SJCRH30 (cell line): ENCODE data around the gene PDPN. TPM values are rescaled to one million over a fixed set of nuclear protein-coding genes. Genes with fewer than 3 reads are reported as not detected.
"Not testable (repeated sequence)": the region's sequence is repeated elsewhere in the genome, so short reads cannot be mapped to it uniquely, and the experiment has no call there.

ENCODE experiments used
- DNase-seq, 2 experiments: peaks; one replicate each; pipeline ENCODE4 v3.0.0-alpha.2; 2015 to 2020
- H3K27ac ChIP-seq: fragments of 250-450 bp; sonication (Bioruptor Pico); 2 replicates; pipeline ENCODE4 v1.5.1; 2020; ENCODE audit warnings: mild to moderate bottlenecking, moderate library complexity
- H3K27me3 ChIP-seq: fragments of 250-450 bp; sonication (Bioruptor Pico); 2 replicates; pipeline ENCODE4 v1.5.1; 2020; ENCODE audit warnings: mild to moderate bottlenecking, moderate library complexity
- H3K36me3 ChIP-seq: fragments of 250-450 bp; sonication (Bioruptor Pico); 2 replicates; pipeline ENCODE4 v1.5.1; 2020; ENCODE audit warnings: mild to moderate bottlenecking, moderate library complexity
- H3K4me1 ChIP-seq: fragments of 250-450 bp; sonication (Bioruptor Pico); 2 replicates; pipeline ENCODE4 v1.5.1; 2020; ENCODE audit warnings: mild to moderate bottlenecking, moderate library complexity
- H3K4me3 ChIP-seq: fragments of 250-450 bp; sonication (Bioruptor Pico); 2 replicates; pipeline ENCODE4 v1.5.1; 2020; ENCODE audit warnings: mild to moderate bottlenecking, moderate library complexity
- H3K9me3 ChIP-seq: fragments of 250-450 bp; sonication (Bioruptor Pico); replicated peaks from 2 replicates; pipeline ENCODE4 v1.5.1; 2020; ENCODE audit warnings: mild to moderate bottlenecking, moderate library complexity
- total RNA-seq: library from RNA; depleted of rRNA; stranded (reverse); fragments of >200 nt; shearing (Covaris generic); gene quantifications from 2 replicates; pipeline ENCODE4 v1.2.3, GENCODE V29; 2014

Gene PDPN
- total RNA-seq, 1 experiment from 2014 or later, result not detected

DNA sequence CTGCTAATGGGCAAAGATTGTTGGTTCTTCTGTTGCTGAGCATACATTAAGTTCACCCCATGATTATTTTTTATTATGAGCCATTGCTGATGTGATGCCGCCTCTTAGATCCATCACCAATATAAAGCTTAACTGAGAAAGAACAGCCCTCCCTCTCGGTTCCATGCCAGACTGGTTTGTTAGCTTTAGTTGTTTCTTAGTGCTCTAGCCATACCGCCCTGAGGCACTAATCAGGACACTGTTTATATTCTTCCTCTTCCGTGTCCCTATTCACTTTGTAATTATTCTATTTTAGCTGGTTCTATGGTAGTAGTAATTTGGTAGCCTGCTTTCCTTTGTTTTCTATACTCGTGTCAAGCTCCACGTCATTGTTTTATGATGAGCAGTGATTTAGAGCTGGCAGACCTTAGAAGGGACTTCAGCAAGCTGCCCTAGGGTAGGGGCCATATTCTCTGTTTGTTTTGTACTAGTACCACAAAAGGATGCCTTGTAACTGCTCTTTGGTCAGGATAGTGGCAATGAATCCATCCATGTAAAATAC, 27.3 kb upstream of the PDPN start:
- Histone ChIP-seq H3K27me3 (no peaks in the 10 kb centered on the region), H3K4me3 (no peak overlapping the region), H3K36me3 (no peaks in the 10 kb centered on the region), H3K4me1 (no peaks in the 10 kb centered on the region), H3K9me3 (no peaks in the 10 kb centered on the region), H3K27ac (no peak overlapping the region)
- no peak for DNase-seq

DNA sequence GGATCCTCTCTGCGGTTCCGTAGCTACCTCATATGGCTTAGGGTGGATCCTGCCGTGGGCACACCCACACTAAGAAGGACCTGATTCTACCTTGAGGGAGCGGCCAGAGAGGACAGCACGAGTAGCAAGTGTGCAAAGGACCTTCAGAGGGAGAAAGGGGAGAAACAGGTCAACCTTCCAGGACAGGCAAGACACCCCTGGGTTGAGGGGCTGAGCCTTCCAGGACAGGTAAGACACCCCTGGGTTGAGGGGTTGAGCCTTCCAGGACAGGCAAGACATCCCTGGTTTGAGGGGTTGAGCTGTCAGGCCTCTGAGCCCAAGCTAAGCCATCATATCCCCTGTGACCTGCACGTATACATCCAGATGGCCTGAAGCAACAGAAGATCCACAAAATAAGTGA, 23.1 kb upstream of the PDPN start:
- Histone ChIP-seq H3K4me1 (no peaks in the 10 kb centered on the region), H3K27ac (no peak overlapping the region), H3K9me3 (no peaks in the 10 kb centered on the region), H3K36me3 (no peaks in the 10 kb centered on the region), H3K4me3 (no peak overlapping the region), H3K27me3 (no peaks in the 10 kb centered on the region)
- DNase-seq, result no peak

DNA sequence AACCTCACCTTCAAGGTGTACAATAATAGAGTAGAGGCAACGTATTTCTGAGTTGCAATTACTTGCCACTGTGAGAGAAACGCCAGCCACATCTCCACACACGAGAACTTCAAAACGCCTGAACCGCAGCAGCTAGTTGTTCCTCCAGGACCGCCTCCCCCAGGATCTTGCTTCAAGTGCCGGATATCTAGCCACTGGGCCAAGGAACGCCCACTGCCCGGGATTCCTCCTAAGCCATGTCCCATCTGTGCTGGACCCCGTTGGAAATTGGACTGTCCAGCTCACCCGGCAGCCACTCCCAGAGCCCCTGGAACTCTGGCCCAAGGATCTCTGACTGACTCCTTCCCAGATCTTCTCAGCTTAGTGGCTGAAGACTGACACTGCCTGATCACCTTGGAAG, 20.7 kb upstream of the PDPN start:
- not testable (repeated sequence) for H3K27me3 ChIP-seq, DNase-seq, H3K4me3 ChIP-seq, H3K36me3 ChIP-seq, H3K9me3 ChIP-seq, H3K27ac ChIP-seq, H3K4me1 ChIP-seq

DNA sequence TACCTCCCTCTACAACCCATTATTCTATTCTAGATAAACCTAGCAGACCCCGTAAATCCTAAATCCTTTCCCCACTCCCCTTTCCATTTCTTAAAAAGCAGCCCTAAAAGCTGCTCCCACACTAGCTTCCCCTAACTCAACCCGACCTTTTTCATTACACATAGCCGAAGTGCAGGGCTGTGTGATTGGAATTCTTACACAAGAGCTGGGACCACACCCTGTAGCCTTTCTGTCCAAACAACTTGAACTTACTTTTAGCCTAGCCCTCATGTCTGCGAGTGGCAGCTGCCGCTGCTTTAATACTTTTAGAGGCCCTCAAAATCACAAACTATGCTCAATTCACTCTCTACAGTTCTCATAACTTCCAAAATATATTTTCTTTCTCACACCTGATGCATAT, 19.6 kb upstream of the PDPN start:
- Histone ChIP-seq H3K27me3 (no peaks in the 10 kb centered on the region), H3K4me1 (no peaks in the 10 kb centered on the region), H3K27ac (no peak overlapping the region), H3K4me3 (no peak overlapping the region), H3K9me3 (no peaks in the 10 kb centered on the region), H3K36me3 (no peaks in the 10 kb centered on the region)
- no peak for DNase-seq

DNA sequence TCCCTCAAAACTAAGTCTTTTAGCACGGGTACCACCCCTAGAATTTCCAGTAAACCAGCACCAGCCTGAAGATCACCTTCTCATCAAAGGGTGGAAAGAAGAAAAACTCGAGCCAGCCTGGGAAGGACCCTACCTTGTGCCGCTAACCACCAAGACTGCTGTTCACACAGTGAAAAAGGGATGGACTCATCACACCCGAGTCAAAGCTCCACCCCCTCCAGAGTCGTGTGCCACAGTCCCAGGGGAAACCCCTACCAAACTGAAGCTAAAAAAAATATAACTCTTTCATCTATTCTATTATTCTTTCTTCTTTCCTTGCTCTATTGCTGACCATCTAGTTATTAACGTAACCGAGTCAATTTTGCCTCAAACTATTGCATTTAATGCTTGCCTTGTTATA, 13.2 kb upstream of the PDPN start:
- not testable (repeated sequence) for DNase-seq, H3K36me3 ChIP-seq, H3K4me3 ChIP-seq, H3K9me3 ChIP-seq, H3K27me3 ChIP-seq, H3K4me1 ChIP-seq, H3K27ac ChIP-seq

DNA sequence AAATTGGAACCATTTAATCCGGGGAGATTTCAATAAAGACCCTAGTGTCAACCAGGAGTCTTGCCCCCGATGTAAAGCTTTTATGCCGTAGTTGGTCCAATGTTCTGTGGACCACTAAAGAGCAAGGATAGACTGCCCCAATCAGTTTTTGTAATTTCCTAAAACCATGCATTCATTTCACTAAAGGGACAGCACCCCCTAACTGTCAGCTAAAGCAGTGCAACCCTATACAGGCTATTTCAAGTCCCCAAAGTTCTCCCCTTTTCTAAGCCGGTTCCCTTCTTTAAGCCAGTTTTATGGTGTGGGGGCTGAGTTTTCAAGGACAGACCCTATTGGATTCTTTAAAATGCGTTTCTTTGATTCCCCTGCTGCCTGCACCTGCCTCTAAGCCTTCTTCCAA, 12.7 kb upstream of the PDPN start:
- H3K9me3 ChIP-seq, result no peaks in the 10 kb centered on the region
- DNase-seq, result peak in 1 of 2 experiments; percentile 12
- no peak overlapping the region for H3K27ac ChIP-seq
- peaks cover 6% of the 10 kb centered on the region; the same call in 1 of the 2 replicates for H3K27me3 ChIP-seq
- H3K36me3 ChIP-seq, result no peaks in the 10 kb centered on the region
- no peaks in the 10 kb centered on the region for H3K4me1 ChIP-seq
- H3K4me3 ChIP-seq, result no peak overlapping the region

DNA sequence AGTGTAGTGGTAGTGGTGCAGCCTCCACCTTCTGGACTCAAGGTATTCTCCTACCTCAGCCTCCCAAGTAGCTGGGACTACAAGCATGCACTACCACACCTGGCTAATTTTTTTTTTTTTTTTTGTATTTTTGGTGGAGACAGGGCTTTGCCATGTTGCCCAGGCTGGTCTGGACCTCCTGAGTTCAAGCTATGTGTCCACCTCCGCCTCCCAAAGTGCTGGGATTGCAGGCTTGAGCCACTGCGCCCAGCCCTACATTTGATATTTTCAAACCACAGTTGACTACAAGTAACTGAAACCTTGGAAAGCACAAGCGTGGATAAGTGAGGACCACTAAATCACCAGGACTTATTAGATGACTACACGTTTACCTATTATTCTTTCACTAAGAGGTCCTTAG, 10.0 kb upstream of the PDPN start:
- no peaks in the 10 kb centered on the region for H3K9me3 ChIP-seq
- no peak for DNase-seq
- H3K4me1 ChIP-seq, result no peaks in the 10 kb centered on the region
- peaks cover 13% of the 10 kb centered on the region; the same call in 1 of the 2 replicates for H3K27me3 ChIP-seq
- H3K4me3 ChIP-seq, result no peak overlapping the region
- H3K36me3 ChIP-seq, result no peaks in the 10 kb centered on the region
- H3K27ac ChIP-seq, result no peak overlapping the region

DNA sequence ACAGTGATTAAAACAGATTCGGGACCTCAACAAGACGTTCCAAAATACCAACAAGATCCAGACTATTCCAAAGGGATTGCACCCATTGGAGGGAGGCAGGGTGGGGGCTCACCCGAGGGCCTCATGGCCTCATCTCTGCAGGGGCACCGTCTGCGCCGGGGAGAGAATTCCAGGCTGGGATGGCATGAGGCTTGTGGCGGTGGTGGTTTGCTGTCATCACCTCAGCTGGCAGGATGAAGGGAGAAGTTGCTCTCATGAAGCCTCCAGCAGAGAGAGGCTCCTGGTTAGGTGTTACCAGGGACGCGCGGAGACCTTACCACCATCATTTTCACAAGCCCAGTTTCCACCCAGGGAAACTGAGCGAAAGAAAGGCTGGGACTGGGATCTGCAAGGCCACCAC, 6.7 kb upstream of the PDPN start:
- Histone ChIP-seq H3K27ac (no peak overlapping the region), H3K4me1 (no peaks in the 10 kb centered on the region), H3K4me3 (no peak overlapping the region), H3K36me3 (no peaks in the 10 kb centered on the region), H3K9me3 (no peaks in the 10 kb centered on the region), H3K27me3 (peaks cover 13% of the 10 kb centered on the region)
- no peak for DNase-seq

DNA sequence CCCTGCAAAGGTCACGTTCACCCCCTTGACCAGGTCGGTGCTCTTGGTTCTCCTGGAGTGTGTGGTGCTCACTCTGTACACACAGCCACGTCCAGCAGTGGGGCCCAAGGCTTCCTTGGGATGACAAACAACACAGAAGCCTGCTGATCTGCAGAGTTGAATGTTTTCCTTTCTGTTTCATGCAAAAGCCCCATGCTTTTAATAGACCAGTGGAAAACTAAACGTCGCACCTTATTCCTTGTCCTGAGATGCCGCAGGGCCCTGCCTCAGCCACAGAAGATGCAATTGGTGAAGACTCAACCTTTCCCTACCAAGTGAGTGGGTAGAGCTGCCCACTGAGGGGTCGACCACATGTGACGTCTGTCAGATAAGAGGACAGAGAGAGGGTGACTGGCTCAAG, 5.8 kb upstream of the PDPN start:
- Histone ChIP-seq H3K36me3 (no peaks in the 10 kb centered on the region), H3K4me3 (no peak overlapping the region), H3K27me3 (peaks cover 13% of the 10 kb centered on the region), H3K4me1 (no peaks in the 10 kb centered on the region), H3K27ac (no peak overlapping the region), H3K9me3 (no peaks in the 10 kb centered on the region)
- DNase-seq, result no peak

DNA sequence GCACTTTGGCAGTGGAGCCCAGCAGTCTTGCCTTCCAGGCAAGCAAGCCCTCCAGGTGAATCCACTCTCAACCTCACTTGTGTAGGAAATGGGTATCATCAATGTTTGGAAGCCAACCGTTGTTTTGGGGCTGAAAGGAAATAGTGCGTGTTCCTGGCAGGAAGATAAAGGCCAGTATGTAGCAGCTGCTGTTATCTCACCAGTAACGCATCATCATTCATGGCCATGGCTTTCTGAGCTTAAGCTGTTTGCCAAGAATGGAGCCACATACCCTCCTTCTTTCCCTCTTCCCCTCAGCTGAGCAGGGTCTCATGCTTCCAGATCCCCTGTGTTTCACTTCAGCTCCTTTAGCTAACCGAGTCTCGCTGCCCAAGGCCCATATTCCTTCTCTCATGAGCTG, 2.2 kb upstream of the PDPN start:
- H3K27me3 ChIP-seq, result peaks cover 6% of the 10 kb centered on the region
- H3K4me3 ChIP-seq, result no peak overlapping the region
- no peaks in the 10 kb centered on the region for H3K4me1 ChIP-seq
- H3K9me3 ChIP-seq, result no peaks in the 10 kb centered on the region
- H3K27ac ChIP-seq, result no peak overlapping the region
- H3K36me3 ChIP-seq, result no peaks in the 10 kb centered on the region
- DNase-seq, result no peak

DNA sequence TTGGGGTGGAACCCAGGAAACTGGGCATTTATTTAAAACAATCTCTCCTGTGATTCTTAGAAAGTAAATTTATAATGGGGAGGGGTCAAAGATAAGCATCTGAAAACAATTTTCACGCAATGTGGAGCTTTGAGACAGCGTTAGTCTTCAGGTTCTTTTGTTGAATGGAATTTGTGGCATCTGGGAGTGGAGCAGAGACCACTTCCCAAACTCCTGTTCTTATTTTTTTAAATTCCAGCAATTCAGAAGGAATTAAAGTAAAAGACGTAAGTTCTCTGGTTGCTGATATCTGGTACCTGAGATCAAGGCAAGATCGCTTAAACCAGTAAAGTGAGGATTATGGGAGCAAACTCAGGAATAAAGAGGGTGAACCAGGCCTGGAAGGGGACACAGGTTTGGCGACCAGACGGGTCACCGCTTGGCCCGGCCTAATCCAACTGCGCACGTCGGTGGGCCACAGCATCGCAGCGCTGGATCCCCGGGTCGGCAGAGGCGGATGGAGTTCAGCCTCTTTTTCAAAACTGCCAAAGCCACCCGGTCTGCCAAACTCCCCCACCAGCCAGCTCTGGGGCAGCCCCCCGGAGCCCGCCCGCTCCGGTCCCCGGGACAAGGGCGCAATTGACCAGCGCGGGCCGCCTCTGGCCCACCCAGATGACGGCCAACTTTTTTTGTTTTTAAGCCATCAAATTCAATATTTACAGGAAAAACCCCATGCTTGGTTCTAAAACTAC, 754 bp upstream of the PDPN start:
- Histone ChIP-seq H3K27me3 (peaks cover 5% of the 10 kb centered on the region), H3K9me3 (no peaks in the 10 kb centered on the region), H3K27ac (no peak overlapping the region), H3K36me3 (no peaks in the 10 kb centered on the region), H3K4me3 (no peak overlapping the region), H3K4me1 (no peaks in the 10 kb centered on the region)
- no peak for DNase-seq

DNA sequence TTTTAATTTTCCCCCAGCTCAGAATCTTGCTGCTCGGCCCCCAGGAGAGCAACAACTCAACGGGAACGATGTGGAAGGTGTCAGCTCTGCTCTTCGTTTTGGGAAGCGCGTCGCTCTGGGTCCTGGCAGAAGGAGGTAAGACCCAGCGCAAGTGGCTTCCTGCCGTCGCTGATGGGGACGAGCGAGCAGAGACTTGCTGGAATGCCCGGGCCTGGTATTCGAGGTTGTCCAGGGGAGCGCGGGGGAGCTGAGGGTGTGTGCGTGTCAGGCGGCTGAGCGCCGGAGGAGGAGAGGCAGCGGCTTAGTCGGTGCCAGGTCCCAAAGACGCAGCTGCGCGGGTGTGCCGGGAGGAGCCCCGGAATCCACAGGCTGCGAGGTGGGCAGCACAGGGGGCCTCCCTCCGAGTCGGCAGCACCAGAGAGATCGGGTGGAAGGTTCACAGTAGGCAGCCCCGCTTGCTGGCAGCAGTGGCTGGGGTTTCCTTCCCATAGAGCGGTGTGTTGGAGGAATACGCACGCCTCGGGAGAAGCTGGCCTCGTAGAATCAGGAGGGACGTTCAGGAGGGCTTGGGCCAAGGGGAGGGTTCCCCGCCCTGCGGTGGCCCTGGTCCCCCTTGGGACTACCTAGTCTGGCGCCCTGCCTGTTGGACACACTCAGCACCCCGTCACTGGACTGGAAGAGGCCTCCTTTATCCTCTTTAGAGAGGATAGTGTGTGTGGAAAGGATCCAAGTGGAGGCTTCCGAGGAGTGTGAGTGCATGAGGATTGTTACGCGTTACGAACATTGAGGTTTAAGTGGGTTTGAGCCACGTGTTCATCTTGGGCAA, 547 bp downstream of the PDPN start:
- Histone ChIP-seq H3K4me1 (no peaks in the 10 kb centered on the region), H3K36me3 (no peaks in the 10 kb centered on the region), H3K4me3 (no peak overlapping the region), H3K27me3 (peaks cover 3% of the 10 kb centered on the region), H3K9me3 (no peaks in the 10 kb centered on the region), H3K27ac (no peak overlapping the region)
- no peak for DNase-seq

DNA sequence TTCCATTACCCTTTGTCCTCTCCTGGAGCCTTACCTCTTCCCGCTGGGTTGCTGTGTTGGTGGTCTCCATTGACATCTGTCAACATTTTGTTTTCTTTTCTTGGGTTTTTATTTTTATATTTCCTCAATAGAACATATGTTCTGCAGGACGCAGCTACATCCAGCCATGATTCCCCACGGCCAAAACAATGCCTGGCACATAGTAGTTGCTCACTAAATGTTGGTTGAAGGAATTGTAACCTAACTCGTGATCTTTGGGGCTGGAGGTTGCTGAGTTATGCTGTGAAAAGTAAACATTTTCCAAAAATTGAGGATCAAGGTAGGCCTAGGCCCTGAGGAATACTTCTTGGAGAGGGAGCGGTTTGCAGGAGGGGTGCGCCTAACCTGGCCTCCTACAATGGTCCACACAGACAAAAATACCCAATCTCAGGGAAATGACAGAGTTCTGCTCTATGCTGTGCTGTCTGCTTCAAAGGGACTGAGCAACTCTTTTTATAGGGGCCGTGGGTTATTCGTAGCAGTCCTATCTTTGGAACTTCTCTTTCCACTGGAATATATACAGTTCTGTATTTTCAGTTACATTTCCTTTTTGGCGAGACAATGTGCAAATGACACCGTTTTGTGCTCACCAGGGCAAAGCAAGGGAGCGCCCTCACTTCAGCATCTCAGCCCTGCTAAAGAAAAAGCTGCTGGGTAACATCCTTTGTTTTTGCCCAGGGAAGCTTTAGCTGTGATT, 1.4 kb downstream of the PDPN start:
- Histone ChIP-seq H3K27ac (no peak overlapping the region), H3K4me3 (no peak overlapping the region), H3K9me3 (no peaks in the 10 kb centered on the region), H3K27me3 (peaks cover 3% of the 10 kb centered on the region), H3K4me1 (no peaks in the 10 kb centered on the region), H3K36me3 (no peaks in the 10 kb centered on the region)
- DNase-seq, result no peak

DNA sequence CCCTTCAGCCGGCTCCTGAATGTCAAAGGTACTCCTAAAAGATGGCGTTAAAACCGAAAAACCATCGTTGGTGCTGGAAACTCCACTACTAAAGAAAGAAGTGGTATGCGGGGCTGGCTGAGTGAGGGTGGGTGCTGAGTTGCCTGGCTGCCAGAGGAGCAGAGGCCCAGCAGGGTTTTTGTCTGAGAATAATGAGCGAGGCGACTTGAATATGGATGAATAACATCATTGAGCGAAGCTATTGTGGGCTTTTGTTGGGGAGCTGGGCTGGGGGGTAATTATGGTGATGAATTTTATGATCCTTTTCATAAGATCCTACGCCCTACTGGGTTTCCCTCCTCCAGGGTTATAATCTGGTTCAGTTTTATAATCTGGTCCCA, 2.0 kb downstream of the PDPN start:
- Histone ChIP-seq H3K4me3 (no peak overlapping the region), H3K36me3 (no peaks in the 10 kb centered on the region), H3K4me1 (no peaks in the 10 kb centered on the region), H3K27me3 (peaks cover 3% of the 10 kb centered on the region), H3K9me3 (no peaks in the 10 kb centered on the region), H3K27ac (no peak overlapping the region)
- DNase-seq, result no peak

DNA sequence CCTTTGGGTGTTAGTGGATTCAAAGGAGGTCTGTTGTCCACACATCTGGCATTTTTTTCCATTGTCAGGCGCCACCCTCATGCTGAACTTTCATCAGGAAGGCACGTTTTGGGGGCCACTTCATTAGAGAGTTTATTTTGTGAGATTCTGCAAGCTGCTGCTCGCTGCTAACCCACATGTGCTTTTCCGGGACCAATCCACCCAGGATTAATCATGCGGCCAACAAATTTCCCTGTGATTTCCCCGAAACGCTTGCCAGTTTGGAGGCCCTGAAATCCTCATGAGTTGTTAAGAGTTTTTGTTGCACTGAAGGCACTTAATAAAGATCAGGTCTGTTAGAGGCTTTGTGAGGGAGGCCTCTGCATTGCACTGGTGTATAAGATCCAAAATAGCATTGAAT, 2.4 kb downstream of the PDPN start:
- no peak for DNase-seq

More for the DNA sequence above, 2.4 kb downstream of the PDPN start:
- Histone ChIP-seq H3K4me3 (no peak overlapping the region), H3K27ac (no peak overlapping the region), H3K4me1 (no peaks in the 10 kb centered on the region), H3K9me3 (no peaks in the 10 kb centered on the region), H3K27me3 (peaks cover 3% of the 10 kb centered on the region), H3K36me3 (no peaks in the 10 kb centered on the region)
